AG04449 (cell line): Measurements from ENCODE around the gene SLC22A12.

Source experiments
- CTCF ChIA-PET: fragments of 350-600 bp; formaldehyde crosslinking; extraction: SDS; loops from one replicate; lab custom pipeline; 2021; ENCODE audit warnings: antibody characterized with exemption; lab: Yijun Ruan, JAX
- POLR2A ChIA-PET: fragments of 400-600, 350-600 bp; formaldehyde crosslinking; extraction: SDS; loops from one replicate; lab custom pipeline; 2020; ENCODE audit warnings: antibody characterized with exemption, inconsistent platforms; lab: Yijun Ruan, JAX
- DNase-seq: peaks from one replicate; pipeline ENCODE4 v3.0.0-alpha.2; 2010; ENCODE audit warnings: low read depth, low spot score
- H3K4me3 ChIP-seq: 2 replicates; pipeline ENCODE4 v1.5.1; 2011; ENCODE audit warnings: low read depth, mild to moderate bottlenecking, control low read depth, low read length
- TF ChIP-seq, protein P1 (sequence below): IDR thresholded peaks from one replicate; pipeline ENCODE4 v1.5.1; 2011; ENCODE audit warnings: mild to moderate bottlenecking, moderate library complexity, low read length, control low read depth, inconsistent platforms; ENCODE audit not compliant: insufficient read depth; ENCODE audit errors: missing control alignments

SLC22A12 gene

DNA sequence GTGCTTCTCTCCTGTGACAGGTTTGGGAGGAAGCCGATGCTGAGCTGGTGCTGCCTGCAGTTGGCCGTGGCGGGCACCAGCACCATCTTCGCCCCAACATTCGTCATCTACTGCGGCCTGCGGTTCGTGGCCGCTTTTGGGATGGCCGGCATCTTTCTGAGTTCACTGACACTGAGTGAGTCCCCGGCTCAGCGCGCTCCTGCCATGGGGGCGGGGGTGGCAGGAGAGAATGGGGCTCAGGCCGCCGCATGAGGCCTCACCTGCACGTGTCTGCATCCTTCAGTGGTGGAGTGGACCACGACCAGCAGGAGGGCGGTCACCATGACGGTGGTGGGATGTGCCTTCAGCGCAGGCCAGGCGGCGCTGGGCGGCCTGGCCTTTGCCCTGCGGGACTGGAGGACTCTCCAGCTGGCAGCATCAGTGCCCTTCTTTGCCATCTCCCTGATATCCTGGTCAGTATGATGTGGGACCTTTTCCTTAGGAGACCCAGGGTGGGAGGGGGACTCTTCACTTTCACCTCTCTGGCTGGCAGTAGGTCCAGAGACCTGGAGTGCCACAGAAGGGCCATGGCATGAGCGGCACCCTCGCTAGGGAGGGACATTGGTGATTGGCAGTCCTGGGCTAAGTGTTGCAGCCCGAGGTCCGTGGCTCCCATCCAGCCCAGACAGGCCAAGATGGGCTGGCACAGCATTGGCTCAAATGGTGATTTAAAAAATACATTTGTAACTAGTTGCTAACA, 28.9 kb upstream of the SLC22A12 start:
- POLR2A ChIA-PET, result no interaction called here
- H3K4me3 ChIP-seq, result no peak overlapping the region
- CTCF ChIA-PET, result interaction anchor here (1.0 kb wide), 1 partner anchor 11 kb away, joined by 3 read pairs; no protein-coding TSS in a partner anchor
- TF ChIP-seq, protein P1, sequence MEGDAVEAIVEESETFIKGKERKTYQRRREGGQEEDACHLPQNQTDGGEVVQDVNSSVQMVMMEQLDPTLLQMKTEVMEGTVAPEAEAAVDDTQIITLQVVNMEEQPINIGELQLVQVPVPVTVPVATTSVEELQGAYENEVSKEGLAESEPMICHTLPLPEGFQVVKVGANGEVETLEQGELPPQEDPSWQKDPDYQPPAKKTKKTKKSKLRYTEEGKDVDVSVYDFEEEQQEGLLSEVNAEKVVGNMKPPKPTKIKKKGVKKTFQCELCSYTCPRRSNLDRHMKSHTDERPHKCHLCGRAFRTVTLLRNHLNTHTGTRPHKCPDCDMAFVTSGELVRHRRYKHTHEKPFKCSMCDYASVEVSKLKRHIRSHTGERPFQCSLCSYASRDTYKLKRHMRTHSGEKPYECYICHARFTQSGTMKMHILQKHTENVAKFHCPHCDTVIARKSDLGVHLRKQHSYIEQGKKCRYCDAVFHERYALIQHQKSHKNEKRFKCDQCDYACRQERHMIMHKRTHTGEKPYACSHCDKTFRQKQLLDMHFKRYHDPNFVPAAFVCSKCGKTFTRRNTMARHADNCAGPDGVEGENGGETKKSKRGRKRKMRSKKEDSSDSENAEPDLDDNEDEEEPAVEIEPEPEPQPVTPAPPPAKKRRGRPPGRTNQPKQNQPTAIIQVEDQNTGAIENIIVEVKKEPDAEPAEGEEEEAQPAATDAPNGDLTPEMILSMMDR, result no peak
- no peak for DNase-seq

DNA sequence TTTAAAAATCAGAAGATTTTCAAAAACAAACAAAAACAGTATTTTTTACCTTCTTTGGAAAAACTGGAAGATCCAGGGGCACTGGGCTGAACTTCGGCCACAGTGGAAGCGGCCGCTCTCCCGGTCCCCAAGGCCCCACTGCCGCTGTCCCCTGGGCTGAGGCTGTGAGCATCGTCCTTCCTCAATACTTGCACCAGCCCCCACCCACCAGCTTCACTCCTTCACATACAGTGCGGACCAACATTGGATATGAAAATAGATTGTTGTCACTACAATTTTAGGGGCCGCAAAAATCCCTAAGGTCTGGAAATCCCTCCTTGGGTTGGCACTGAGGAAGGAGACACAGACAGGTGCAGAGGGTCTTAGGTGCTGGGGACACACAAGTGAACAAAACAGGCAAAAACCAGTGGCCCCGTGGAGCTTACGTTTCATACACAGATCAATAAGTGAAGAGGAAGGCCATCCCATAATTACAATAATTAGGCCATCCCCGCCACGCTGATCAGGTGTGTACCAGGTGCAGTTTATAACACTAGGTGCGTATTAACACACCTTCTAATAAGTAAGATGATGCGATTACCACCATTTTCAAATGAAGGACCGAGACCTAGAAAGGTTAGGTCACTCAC, 28.2 kb upstream of the SLC22A12 start:
- CTCF ChIA-PET, result interaction anchor here (1.0 kb wide), 1 partner anchor 10 kb away, joined by 3 read pairs; no protein-coding TSS in a partner anchor
- DNase-seq, result no peak
- TF ChIP-seq, protein P1, result no peak
- H3K4me3 ChIP-seq, result no peak overlapping the region
- POLR2A ChIA-PET, result no interaction called here

DNA sequence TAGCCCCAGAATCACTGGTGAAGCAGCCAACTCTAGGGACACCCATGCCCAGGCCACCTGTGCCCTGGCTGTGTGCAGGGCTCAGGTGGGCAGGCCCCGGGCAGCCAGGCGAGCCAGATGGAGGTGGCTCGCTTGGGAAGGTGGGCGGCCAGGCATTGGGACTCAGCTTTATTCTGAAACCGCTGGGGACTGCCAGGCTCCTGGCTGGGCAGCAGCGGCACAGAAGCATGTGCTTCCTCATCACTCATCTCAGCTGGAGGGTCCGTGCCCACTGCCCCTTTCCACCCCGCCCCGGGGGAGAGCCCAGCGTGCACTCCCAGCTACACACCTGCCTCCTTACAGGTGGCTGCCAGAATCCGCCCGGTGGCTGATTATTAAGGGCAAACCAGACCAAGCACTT, 27.1 kb upstream of the SLC22A12 start:
- TF ChIP-seq, protein P1, result no peak
- CTCF ChIA-PET, result no interaction called here
- no peak overlapping the region for H3K4me3 ChIP-seq
- POLR2A ChIA-PET, result no interaction called here
- no peak for DNase-seq

GRCh38 chr11:64564419-64564818, 26.6 kb upstream of the SLC22A12 start:
- no peak overlapping the region for H3K4me3 ChIP-seq
- DNase-seq, result no peak
- CTCF ChIA-PET, result no interaction called here
- POLR2A ChIA-PET, result no interaction called here
- TF ChIP-seq, protein P1, result no peak

DNA sequence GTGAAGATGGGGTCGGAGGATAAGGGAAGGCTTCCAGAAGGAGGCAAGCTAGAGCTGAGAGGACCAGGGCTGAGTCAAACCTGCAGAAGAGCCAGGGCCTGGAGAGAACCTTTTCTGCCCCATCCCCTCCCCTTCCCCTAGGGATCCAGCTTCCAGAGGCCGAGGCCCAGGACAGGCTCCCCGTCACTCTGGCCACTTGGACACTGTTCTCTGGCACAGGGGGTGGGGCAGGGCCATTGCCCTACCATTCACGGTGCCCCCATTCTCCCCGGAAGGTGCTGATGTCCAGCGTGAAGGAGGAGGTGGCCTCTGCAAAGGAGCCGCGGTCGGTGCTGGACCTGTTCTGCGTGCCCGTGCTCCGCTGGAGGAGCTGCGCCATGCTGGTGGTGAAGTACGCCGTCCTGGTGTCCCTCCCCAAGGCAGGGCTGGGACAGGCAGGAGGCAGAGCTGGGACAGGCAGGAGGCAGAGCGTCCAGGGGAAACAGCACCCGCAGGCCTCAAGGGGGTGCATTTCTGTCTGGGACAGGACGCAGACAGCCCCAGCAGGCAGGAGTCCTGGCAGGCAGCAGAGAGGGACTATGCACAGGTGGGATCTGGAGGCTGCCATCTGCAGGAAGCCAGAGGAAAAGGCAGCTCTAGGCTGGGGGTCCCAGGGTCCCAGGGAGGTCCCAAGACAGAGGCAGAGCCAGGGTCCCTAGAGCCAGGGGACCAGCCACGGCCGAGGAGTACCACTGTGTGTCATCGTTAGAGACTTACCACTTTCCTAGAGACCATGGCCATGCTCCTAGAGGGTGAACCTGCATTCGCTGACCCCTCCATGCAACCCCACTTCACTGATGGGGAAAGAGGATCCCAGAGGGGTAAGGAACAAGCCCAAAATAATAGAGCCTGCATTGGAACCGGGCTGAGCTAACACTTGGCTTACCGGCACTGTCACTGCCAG, 25.8 kb upstream of the SLC22A12 start:
- ChIA-PET CTCF (interaction anchor here (1.2 to 1.5 kb wide), 2 partner anchors 12 to 86 kb away, joined by 3 to 5 read pairs; no protein-coding TSS in a partner anchor), POLR2A (no interaction called here)
- DNase-seq, result no peak
- no peak overlapping the region for H3K4me3 ChIP-seq
- TF ChIP-seq, protein P1, result no peak
